Cardiac fibroblast (primary cell): ENCODE data around the gene LAMC1.

Experiments
- DNase-seq, 2 donors: peaks; one replicate each; pipeline versions ENCODE4 v3.0.0 to v3.0.0-alpha.2; 2010; ENCODE audit warnings: low read depth in 2 of 2
- H3K4me3 ChIP-seq, 2 donors: replicated peaks in 1 of 2; 1 replicate in 1 of 2; 2 replicates in 1 of 2; pipeline ENCODE4 v1.5.1; 2011; ENCODE audit warnings: low read depth in 2 of 2, low read length in 2 of 2, mild to moderate bottlenecking in 2 of 2, moderate library complexity in 1 of 2
- CTCF ChIP-seq: IDR thresholded peaks from one replicate; pipeline ENCODE4 v1.5.1; 2011; ENCODE audit warnings: low read depth, mild to moderate bottlenecking, low read length, inconsistent platforms

Gene LAMC1

GRCh38 chr1:183163316-183163715 lies 140.1 kb downstream of the LAMC1 start:
- no peak overlapping the region for H3K4me3 ChIP-seq
- no peak for TF ChIP-seq CTCF
- peak in 1 of 2 donors; percentile 91 for DNase-seq

- TF ChIP-seq CTCF, result no peak
- H3K4me3 ChIP-seq, result no peak overlapping the region
- DNase-seq, result peak; percentile 64 to 76
These were observed 141.1 kb downstream of the LAMC1 start for GRCh38 chr1:183164340-183164739.

- DNase-seq, result no peak
- TF ChIP-seq CTCF, result no peak
- H3K4me3 ChIP-seq, result no peak overlapping the region
These were observed 141.7 kb downstream of the LAMC1 start for GRCh38 chr1:183164963-183165362.

- no peak overlapping the region for H3K4me3 ChIP-seq
- no peak for DNase-seq
- no peak for TF ChIP-seq CTCF
These were observed 142.2 kb downstream of the LAMC1 start for GRCh38 chr1:183165456-183165855.

GRCh38 chr1:183166454-183166853 lies 143.2 kb downstream of the LAMC1 start:
- H3K4me3 ChIP-seq, result no peak overlapping the region
- TF ChIP-seq CTCF, result no peak
- DNase-seq, result no peak

- TF ChIP-seq CTCF, result no peak
- H3K4me3 ChIP-seq, result no peak overlapping the region
- DNase-seq, result no peak
These were observed 144.5 kb downstream of the LAMC1 start for GRCh38 chr1:183167676-183168075.

- TF ChIP-seq CTCF, result no peak
- no peak for DNase-seq
These were observed 145.1 kb downstream of the LAMC1 start for GRCh38 chr1:183168308-183168707.

More at GRCh38 chr1:183168308-183168707, 145.1 kb downstream of the LAMC1 start:
- no peak overlapping the region for H3K4me3 ChIP-seq
